Measurements from ENCODE around the gene LPP.

- no peak for TF ChIP-seq TAF1 (IDR thresholded peaks at IDR 0.05; ENCODE audit: borderline replicate concordance, insufficient read depth, low read length)
- no peak for TF ChIP-seq POLR2AphosphoS5 (IDR thresholded peaks at IDR 0.05; ENCODE audit: low read depth, low read length)
These were observed 666.0 kb downstream of the LPP start for GRCh38 chr3:188819939-188820338.
